ENCODE data around the gene UCHL5. TPM values are rescaled to one million over a fixed set of nuclear protein-coding genes. Genes with fewer than 3 reads are reported as not detected.

The UCHL5 gene
- total RNA-seq, 4 donors from 2014 or later: 19.4 to 59.6 (median 26.3) TPM

DNA sequence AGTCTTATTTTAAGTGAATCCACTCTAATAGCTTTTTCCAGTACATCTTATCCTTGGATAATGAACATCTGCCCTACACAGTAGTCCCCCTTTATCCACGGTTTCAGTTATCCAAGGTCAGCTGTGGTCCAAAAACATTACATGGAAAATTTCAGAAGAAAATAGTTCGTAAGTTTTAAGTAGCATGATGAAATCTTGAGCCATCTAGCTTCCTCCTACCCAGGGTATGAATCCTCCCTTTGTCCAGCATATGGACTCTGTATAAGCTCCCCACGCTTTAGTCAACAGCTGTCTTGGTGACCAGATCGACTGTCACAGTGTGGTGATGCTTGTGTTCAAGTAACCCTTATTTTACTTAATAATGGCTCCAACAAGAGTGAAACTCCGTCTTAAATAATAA, 43.5 kb upstream of the UCHL5 start:
- TF ChIP-seq, protein P1, sequence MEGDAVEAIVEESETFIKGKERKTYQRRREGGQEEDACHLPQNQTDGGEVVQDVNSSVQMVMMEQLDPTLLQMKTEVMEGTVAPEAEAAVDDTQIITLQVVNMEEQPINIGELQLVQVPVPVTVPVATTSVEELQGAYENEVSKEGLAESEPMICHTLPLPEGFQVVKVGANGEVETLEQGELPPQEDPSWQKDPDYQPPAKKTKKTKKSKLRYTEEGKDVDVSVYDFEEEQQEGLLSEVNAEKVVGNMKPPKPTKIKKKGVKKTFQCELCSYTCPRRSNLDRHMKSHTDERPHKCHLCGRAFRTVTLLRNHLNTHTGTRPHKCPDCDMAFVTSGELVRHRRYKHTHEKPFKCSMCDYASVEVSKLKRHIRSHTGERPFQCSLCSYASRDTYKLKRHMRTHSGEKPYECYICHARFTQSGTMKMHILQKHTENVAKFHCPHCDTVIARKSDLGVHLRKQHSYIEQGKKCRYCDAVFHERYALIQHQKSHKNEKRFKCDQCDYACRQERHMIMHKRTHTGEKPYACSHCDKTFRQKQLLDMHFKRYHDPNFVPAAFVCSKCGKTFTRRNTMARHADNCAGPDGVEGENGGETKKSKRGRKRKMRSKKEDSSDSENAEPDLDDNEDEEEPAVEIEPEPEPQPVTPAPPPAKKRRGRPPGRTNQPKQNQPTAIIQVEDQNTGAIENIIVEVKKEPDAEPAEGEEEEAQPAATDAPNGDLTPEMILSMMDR (IDR thresholded peaks at IDR 0.05): no peak
- ATAC-seq (ENCODE audit: low FRiP score): no peak

DNA sequence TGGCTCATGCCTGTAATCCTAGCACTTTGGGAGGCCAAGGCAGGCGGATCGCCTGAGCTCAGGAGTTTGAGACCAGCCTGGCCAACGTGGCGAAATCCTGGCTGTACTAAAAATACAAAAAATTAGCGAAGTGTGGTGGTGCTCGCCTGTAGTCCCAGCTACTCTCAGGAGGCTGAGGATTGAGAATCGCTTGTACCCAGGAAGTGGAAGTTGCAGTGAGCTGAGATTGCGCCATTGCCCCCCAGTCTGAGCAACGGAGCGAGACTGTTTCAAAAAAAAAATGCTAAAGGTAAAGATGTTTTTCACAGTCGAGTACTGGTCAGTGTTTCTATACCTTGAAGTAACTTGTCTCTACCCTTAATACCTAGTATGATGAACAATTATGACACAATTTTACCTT, 35.0 kb upstream of the UCHL5 start:
- no peak for ATAC-seq (ENCODE audit: low FRiP score)
- TF ChIP-seq, protein P1 (IDR thresholded peaks at IDR 0.05): no peak
- no peak for DNase-seq (ENCODE audit: low spot score)

More for the DNA sequence above, 43.5 kb upstream of the UCHL5 start:
- no peak for DNase-seq (ENCODE audit: low spot score)

DNA sequence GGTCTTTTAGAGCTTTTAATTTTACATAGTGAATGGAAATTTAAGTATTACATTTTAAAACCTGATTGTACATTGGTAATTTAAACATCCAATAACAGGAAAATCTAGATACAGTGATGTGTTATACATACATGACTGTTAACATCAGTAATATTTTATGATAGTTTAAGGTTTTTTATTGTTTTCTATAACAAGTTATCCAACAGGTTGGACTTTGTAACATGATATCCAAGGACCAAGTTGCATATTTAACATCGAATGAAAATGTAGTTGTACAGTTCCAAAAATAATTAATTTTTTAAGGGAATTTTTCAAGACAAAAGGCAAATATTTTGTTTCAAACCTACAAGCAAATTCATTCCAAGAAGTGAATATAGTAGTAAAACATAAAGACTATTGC, 31.7 kb upstream of the UCHL5 start:
- TF ChIP-seq, protein P1 (IDR thresholded peaks at IDR 0.05): no peak
- ATAC-seq (ENCODE audit: low FRiP score) (no peak), DNase-seq (ENCODE audit: low spot score) (no peak)

DNA sequence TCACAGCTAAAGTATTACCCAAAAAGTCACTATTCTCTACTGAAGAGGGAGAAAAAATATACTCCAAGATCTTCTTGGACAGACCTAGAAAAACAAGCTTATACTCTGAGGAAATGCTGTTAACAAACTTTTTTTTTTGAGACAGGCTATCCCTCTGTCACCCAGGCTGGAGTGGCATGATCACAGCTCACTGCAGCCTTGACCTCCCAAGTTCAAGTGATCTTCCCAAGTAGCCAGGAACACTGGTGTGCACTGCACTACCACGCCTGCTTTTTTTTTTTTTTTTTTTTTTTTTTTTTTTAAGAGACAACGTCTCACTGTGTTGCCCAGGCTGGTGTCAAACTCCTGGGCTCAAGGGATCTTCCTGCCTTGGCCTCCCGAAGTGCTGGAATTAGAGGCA, 28.7 kb upstream of the UCHL5 start:
- TF ChIP-seq, protein P1 (IDR thresholded peaks at IDR 0.05): no peak
- ATAC-seq (ENCODE audit: low FRiP score) (no peak), DNase-seq (ENCODE audit: low spot score) (no peak)

DNA sequence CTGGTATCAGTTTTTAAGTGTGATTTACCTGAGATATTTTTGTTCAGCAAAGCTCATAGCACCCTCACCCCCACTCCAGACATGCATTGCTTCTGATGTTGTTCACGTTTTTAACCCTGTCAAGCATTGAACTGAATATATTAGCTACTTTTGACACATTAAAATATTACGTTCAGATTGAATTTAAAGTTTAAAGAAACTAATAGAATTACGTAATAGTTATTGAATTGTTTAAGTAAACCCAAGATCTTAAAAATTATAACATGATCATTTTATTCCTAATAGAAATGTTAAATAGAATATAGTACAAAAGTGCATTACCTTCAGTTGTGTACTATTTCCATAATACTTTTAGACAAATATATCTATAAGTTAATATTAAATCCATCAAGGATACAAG, 27.2 kb upstream of the UCHL5 start:
- no peak for DNase-seq (ENCODE audit: low spot score)
- ATAC-seq (ENCODE audit: low FRiP score): no peak
- TF ChIP-seq, protein P1 (IDR thresholded peaks at IDR 0.05): no peak

DNA sequence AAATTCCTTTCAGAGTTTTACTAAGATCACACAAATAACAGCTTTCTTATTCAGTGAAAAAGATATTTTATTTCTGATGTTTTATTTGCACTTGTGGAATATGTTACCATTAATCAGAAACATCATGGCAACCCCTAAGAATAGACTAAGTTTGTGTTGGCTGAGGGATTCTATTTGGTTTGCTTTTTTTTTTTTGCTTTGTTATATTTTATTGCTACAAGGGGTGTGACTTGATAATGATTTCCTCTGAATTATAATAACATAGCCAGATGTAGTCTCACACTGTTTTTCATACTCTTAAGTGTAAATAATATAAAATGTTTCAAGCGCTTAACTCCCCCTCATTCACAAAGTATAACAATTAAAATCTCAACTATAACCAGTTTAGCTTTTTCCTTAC, 26.1 kb upstream of the UCHL5 start:
- TF ChIP-seq, protein P1 (IDR thresholded peaks at IDR 0.05): no peak
- ATAC-seq (ENCODE audit: low FRiP score) (no peak), DNase-seq (ENCODE audit: low spot score) (no peak)

DNA sequence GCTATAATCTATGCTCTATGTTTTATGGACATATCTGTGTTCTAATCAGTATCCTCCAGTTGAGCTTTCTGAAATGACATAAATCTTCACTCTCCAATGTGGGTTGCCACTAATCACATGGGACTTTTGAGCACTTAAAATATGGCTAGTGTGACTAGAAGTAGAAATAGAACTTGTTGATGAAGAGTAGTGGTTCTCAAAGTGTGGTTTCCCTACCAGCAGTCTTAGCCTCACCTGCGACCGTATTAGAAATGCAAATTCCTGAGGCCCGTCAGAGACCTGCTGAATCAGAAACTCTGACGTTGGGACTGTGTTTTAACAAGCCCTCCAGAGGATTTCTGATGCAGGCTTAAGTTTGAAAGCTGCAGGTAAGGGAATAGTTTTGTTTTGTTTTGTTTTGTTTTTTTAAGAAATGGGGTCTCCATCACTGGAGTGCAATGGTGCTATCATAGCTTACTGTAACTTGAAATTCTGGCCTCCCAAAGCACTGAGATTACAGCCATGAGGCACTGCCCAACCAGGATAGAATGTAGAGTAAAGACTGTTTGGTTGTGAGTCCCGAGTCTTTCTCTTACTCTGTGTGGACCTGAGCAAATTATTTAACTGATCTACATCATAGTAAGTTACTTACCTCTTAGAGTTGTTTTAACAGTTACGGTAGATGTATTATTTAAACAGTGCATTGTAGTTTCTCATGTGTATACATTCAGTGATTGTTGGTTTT, 24.4 kb upstream of the UCHL5 start:
- TF ChIP-seq, protein P1 (IDR thresholded peaks at IDR 0.05): no peak
- DNase-seq (ENCODE audit: low spot score) (no peak), ATAC-seq (ENCODE audit: low FRiP score) (no peak)
